Activated T-helper 2 cell treated with anti-CD3 and anti-CD28 coated beads, Interferon-gamma antibody, Interleukin-2, Interleukin-4, amounts not matched to agents 10 μg/mL and 5 μg/mL and 100 μg/mL, durations not matched to agents 14 hours and 24 hours and 36 hours (primary cell): ENCODE measurements around the gene TREX2. TPM values are rescaled to one million over a fixed set of nuclear protein-coding genes. Genes with fewer than 3 reads are reported as not detected.

Source experiments
- DNase-seq: peaks from one replicate; pipeline ENCODE4 v3.0.0; 2021; ENCODE audit warnings: low spot score
- H3K27ac Mint-ChIP-seq: one replicate; pipeline ENCODE4 v1.8.0; 2021; ENCODE audit warnings: mixed read lengths
- H3K27me3 Mint-ChIP-seq: one replicate; pipeline ENCODE4 v1.8.0; 2021; ENCODE audit warnings: low read depth, mixed read lengths
- H3K36me3 Mint-ChIP-seq: one replicate; pipeline ENCODE4 v1.8.0; 2021; ENCODE audit warnings: low read depth, mixed read lengths
- H3K4me1 Mint-ChIP-seq: one replicate; pipeline ENCODE4 v1.8.0; 2021; ENCODE audit warnings: low read depth, mixed read lengths
- H3K4me3 Mint-ChIP-seq: one replicate; pipeline ENCODE4 v1.8.0; 2021; ENCODE audit warnings: low read depth, mild to moderate bottlenecking, moderate library complexity, mixed read lengths
- H3K9me3 Mint-ChIP-seq: one replicate; pipeline ENCODE4 v1.8.0; 2021; ENCODE audit warnings: mixed read lengths
- intact Hi-C: fragments of 100-400 bp; cut with micrococcal nuclease; formaldehyde crosslinking; loops from one replicate; pipeline ENCODE4 v1.15.1; 2023
- total RNA-seq: library from RNA; stranded (reverse); gene quantifications from 2 replicates; pipeline ENCODE4 v1.2.3, GENCODE V29; 2022

The TREX2 gene
- total RNA-seq, 1 donor from 2014 or later: 0.94 TPM

DNA sequence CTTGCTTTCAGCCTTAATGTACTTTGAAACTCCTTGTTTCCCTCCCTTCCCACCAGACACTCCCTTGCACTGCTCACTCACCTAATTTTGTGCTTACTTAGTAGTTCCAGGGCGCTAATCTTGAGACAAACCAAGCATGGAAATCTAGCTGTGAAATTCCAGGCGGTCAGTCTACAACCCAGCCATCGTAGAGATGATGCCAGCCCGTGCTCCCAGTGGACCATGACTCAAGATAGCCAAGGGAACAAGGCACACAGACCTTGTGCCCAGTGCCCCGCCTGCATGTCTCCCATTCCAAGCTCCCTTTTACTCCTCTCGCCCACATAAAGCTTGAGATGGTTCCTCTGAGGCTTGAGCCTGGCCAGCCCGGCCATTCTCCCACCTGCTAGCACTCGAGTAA, 11.1 kb downstream of the TREX2 start:
- Mint-ChIP-seq H3K4me3 (no peak overlapping the region), H3K36me3 (no peaks in the 10 kb centered on the region), H3K9me3 (peaks cover 5% of the 10 kb centered on the region), H3K27ac (no peak overlapping the region), H3K4me1 (no peaks in the 10 kb centered on the region), H3K27me3 (no peaks in the 10 kb centered on the region)
- intact Hi-C loops: no loop called here
- DNase-seq: no peak

DNA sequence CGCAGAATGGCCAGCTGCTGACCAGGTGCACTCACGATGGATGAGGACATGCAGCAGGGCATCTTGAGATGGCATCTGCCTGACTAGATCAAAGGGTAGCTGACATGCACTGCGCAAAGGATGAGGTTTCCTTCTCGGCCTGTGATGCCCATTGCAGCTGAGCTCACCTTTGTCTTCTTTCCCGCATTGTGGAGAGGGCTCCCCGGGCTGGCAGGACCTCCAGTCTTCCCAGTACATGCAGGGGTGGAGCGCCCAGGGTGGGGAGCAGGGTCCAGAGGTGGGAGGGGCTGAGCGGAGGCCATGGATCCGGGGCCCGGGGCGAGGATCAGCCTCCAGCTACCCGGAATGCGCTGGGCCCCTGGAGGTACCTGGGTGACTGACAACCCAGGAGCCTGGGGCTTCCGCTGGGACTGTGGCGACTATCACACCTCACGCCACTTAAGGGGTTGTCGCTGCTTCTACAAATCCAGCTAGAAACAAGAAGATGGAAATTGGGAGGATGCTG, 12.0 kb downstream of the TREX2 start:
- Mint-ChIP-seq H3K9me3 (peaks cover 5% of the 10 kb centered on the region), H3K27me3 (no peaks in the 10 kb centered on the region), H3K4me3 (no peak overlapping the region), H3K36me3 (no peaks in the 10 kb centered on the region), H3K4me1 (no peaks in the 10 kb centered on the region), H3K27ac (no peak overlapping the region)
- DNase-seq: no peak
- intact Hi-C loops: no loop called here

DNA sequence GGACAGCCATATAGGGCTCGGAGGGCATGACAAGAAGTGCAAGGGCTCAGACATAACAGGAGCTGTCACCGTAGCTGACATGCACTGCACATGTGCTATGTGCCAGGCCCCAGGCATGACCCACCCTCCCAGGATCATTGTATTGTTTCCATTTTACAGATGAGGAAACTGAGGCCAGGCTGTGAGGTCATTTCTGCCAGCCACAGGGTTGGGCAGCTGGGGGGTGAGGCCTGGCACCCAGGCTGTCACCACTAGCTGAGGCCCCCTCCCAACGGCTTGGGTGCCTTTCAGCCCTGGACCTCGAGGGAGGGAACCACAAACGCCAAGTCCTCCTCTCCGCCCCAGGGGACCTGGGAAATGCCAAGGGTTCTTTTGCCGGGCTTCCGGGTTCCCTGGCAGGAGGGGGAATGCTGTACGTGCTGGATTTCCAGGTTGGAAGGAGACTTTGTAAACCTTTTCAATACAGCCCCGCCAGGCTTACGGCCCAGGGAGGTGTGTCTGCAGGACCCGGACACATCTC, 12.6 kb downstream of the TREX2 start:
- Mint-ChIP-seq H3K4me3 (no peak overlapping the region), H3K27ac (no peak overlapping the region), H3K4me1 (no peaks in the 10 kb centered on the region), H3K9me3 (peaks cover 5% of the 10 kb centered on the region), H3K27me3 (no peaks in the 10 kb centered on the region), H3K36me3 (no peaks in the 10 kb centered on the region)
- DNase-seq: no peak
- intact Hi-C loops: no loop called here

DNA sequence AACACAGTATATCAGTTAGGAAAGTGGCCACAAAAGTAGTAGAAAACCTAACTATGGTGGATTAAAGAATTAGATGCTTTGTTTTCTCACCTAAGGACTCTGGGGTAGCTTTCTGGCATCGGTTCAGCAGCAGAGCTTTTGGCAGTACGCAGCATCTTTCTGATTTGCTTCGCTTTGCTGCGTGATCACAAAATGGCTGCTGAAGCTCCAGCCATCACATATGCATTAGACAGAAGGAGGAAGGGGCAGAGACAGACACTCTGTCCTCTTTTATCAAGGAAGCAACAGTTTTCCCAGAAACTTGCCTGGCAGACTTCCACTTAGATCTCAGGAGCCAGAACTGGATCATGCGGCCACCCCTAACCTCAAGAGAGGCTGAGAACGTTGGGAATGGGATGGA, 15.1 kb downstream of the TREX2 start:
- Mint-ChIP-seq H3K27ac (no peak overlapping the region), H3K36me3 (no peaks in the 10 kb centered on the region), H3K4me3 (no peak overlapping the region), H3K9me3 (peaks cover 5% of the 10 kb centered on the region), H3K27me3 (no peaks in the 10 kb centered on the region), H3K4me1 (no peaks in the 10 kb centered on the region)
- DNase-seq: no peak
- intact Hi-C loops: no loop called here

DNA sequence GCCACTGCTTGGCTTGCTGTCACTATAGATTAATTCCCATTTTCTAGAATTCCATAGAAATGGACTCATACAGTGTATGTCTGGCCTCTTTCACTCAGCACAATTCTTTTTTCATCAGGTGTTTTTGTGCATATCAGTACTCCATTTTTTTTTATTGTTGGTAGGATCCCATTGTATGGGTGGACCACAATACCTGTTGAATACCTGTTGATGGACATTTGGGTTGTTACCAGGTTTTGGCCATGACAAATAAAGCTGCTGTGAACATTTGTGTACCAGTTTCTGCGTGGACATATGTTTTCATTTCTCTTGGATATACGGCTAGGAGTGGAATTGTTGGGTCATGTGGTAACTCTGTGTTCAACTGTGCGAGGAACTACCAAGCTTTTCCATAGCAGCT, 19.7 kb downstream of the TREX2 start:
- no peaks in the 10 kb centered on the region for H3K4me1 Mint-ChIP-seq
- no peak for DNase-seq
- no peaks in the 10 kb centered on the region for H3K27me3 Mint-ChIP-seq
- no peaks in the 10 kb centered on the region for H3K36me3 Mint-ChIP-seq
- intact Hi-C loops: no loop called here
- H3K9me3 Mint-ChIP-seq: peaks cover 5% of the 10 kb centered on the region
- H3K4me3 Mint-ChIP-seq: no peak overlapping the region
- H3K27ac Mint-ChIP-seq: no peak overlapping the region

DNA sequence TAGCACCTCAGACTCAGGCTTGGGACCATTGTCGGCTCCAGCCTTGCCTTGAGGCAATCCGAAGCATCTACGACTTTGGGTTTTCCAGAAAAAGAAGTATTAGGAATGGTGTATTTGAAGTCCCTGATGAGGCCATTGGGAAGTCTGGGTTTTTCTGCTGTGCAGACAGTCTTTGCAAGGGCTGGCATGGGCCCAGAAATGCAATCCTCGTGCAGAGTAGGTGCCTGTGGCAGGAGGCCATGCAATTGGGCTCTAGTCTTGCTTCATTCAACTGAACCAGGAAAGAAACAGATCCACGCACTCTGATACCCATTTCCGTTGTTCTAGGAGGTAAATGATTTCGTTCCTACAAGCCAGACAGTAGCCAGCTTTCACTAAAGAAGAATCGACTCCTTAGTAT, 22.2 kb downstream of the TREX2 start:
- H3K27me3 Mint-ChIP-seq: no peaks in the 10 kb centered on the region
- no peaks in the 10 kb centered on the region for H3K36me3 Mint-ChIP-seq
- DNase-seq: no peak
- intact Hi-C loops: no loop called here
- H3K4me3 Mint-ChIP-seq: no peak overlapping the region
- no peak overlapping the region for H3K27ac Mint-ChIP-seq
- no peaks in the 10 kb centered on the region for H3K9me3 Mint-ChIP-seq
- H3K4me1 Mint-ChIP-seq: no peaks in the 10 kb centered on the region

DNA sequence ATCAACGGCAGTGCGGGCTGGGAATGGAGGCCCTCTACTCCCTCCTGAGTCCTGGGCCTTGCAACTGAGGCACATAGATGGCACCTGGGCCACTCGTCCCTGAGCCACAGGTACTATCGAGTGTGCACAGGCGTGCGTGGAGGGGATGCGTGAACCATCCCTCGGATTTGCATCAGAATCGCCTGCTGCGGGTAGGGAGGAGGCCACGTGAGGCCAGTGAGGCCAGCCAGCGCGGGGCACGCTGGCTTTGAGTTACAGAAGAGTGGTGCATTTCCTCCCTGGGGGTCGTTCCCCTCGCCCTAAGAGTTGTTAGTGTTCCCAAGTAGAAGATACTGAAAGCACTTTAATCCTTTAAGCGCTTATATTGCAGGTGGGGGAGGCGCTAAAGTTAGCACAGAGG, 24.0 kb downstream of the TREX2 start:
- H3K36me3 Mint-ChIP-seq: no peaks in the 10 kb centered on the region
- H3K4me1 Mint-ChIP-seq: no peaks in the 10 kb centered on the region
- intact Hi-C loops: no loop called here
- no peak for DNase-seq
- no peaks in the 10 kb centered on the region for H3K27me3 Mint-ChIP-seq
- H3K9me3 Mint-ChIP-seq: no peaks in the 10 kb centered on the region
- no peak overlapping the region for H3K27ac Mint-ChIP-seq
- no peak overlapping the region for H3K4me3 Mint-ChIP-seq

DNA sequence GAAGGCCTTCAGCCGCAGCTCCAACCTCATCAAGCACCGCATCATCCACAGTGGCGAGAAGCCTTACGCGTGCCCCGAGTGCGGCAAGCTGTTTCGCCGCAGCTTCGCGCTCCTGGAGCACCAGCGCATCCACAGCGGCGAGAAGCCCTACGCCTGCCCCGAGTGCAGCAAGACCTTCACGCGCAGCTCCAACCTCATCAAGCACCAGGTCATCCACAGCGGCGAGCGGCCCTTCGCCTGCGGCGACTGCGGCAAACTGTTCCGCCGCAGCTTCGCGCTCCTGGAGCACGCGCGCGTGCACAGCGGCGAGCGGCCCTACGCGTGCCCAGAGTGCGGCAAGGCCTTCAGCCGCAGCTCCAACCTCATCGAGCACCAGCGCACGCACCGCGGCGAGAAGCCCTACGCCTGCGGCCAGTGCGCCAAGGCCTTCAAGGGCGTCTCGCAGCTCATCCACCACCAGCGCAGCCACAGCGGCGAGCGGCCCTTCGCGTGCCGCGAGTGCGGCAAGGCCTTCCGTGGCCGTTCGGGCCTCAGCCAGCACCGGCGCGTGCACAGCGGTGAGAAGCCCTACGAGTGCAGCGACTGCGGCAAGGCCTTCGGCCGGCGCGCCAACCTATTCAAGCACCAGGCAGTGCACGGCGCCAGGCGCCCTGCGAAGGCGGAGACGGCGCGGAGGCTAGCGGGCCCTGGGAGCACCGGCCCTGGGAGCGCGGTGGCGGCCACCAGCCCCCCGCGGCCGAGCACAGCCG, 24.8 kb downstream of the TREX2 start:
- Mint-ChIP-seq H3K4me3 (no peak overlapping the region), H3K9me3 (no peaks in the 10 kb centered on the region), H3K4me1 (no peaks in the 10 kb centered on the region), H3K27ac (no peak overlapping the region), H3K27me3 (no peaks in the 10 kb centered on the region), H3K36me3 (no peaks in the 10 kb centered on the region)
- DNase-seq: no peak
- intact Hi-C loops: no loop called here

DNA sequence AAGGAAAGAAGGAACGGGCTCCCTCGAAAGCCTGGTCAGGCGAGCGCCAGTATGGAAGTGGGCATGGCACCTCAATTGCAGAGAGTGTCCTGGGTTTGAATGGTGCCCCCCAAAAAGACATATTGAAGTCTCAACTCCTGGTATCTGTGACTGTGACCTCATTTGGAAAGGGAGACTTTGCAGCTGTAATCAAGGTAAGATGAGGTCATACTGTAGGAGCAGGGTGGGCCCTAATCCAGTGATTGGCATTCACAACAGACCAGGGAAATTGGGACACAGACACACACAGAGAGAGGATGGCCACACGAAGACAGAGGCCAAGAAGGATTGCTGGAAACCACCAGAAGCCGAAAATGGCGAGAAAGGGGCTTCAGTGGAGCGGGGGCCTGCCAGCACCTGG, 28.2 kb downstream of the TREX2 start:
- intact Hi-C loops: no loop called here
- Mint-ChIP-seq H3K27ac (no peak overlapping the region), H3K36me3 (no peaks in the 10 kb centered on the region), H3K27me3 (no peaks in the 10 kb centered on the region), H3K4me1 (no peaks in the 10 kb centered on the region), H3K9me3 (no peaks in the 10 kb centered on the region), H3K4me3 (no peak overlapping the region)
- no peak for DNase-seq

DNA sequence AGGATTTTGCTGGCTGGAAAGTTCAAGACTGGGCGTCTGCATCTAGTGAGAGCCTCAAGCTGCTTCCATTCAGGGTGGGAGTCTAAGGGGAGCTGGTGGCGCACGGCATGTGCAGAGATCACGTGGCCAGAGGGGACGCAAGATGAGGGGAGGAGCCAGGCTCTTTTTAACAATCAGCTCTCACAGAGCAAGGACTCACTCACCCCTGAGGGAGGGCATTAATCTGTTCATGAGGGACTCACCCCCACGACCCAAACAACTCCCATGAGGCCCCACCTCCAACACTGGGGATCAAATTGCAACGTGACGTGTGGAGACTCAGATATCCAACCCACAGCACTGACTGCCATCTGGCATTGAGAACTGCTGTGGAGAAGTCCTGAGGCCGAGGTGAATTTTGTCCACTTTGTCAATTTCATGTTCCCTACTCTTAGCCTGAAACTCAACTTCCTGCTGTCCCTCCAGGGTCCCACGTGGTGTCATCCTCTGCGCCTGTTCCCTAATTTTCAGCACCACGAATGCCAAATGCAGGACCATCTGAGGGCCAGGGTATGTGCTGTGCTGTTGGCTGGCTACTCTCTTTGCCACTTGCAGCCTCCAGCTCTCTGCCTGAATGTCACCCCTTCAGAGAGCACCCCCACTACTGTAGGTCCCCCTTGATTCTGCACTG, 28.9 kb downstream of the TREX2 start:
- Mint-ChIP-seq H3K27ac (no peak overlapping the region), H3K27me3 (no peaks in the 10 kb centered on the region), H3K4me3 (no peak overlapping the region), H3K36me3 (no peaks in the 10 kb centered on the region), H3K9me3 (no peaks in the 10 kb centered on the region), H3K4me1 (peaks cover 6% of the 10 kb centered on the region)
- intact Hi-C loops: no loop called here
- DNase-seq: no peak

DNA sequence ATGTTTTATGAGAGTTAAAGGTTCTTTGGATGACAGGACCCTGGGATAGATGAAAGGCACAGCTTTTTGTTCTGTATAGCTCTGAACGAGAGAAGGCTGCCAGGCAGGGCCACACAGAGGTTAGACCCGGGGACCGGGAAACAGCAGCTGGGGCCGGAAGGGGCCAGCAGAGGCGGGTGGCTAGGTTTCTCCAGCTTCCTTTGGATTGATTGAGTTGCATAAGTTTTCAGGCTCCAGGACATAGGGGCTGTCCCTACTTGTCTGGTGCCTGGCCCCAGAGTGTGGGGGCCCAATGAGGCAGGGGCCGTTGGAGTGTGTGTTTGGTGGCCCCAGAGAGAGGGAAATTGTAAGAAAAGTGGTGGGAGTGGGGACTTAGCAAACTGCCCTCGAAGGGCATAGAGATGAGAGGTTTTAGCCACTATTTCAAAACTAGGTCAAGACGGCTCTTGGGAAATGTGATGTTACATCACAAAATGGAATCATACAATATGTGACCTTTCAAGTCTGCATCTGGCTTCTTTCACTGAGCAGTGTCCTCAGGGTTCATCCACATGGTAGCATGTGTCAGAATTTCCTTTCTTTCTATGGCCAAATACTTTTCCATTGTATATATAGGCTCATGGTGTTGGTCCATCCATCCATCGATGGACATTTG, 30.9 kb downstream of the TREX2 start:
- Mint-ChIP-seq H3K9me3 (no peaks in the 10 kb centered on the region), H3K27me3 (peaks cover 2% of the 10 kb centered on the region), H3K4me1 (peaks cover 9% of the 10 kb centered on the region), H3K4me3 (no peak overlapping the region), H3K36me3 (no peaks in the 10 kb centered on the region), H3K27ac (no peak overlapping the region)
- no peak for DNase-seq
- intact Hi-C loops: loop anchor here (5.0 kb wide), 1 partner anchor 383 kb away; no protein-coding TSS in a partner anchor

DNA sequence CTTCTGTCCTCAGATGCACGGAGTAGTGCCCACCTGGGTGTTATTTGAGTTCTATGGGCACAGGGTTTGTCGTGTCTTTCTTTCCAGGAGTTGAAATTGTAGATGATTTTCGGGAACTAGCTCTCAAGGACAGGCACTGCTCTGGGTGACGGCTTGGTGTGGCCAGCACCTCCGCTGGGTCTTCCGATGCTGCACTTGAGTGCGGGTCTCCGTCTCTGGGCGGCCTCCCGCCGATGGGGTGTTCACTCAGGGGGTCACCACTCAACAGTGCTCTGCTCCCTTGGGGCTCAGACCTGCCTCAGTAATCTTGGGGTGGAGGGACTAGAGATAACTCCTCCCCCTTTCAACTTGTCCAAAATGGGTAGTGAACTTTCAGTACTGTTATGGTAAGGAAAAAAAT, 32.1 kb downstream of the TREX2 start:
- H3K4me3 Mint-ChIP-seq: no peak overlapping the region
- no peaks in the 10 kb centered on the region for H3K9me3 Mint-ChIP-seq
- peaks cover 2% of the 10 kb centered on the region for H3K27me3 Mint-ChIP-seq
- no peak overlapping the region for H3K27ac Mint-ChIP-seq
- no peaks in the 10 kb centered on the region for H3K36me3 Mint-ChIP-seq
- no peak for DNase-seq
- intact Hi-C loops: loop anchor here (5.0 kb wide), 1 partner anchor 381 kb away; no protein-coding TSS in a partner anchor
- H3K4me1 Mint-ChIP-seq: peaks cover 9% of the 10 kb centered on the region
